GM23338 (cell line): Measurements from ENCODE around the gene CCBE1. TPM values are rescaled to one million over a fixed set of nuclear protein-coding genes. Genes with fewer than 3 reads are reported as not detected.

Source experiments
- ATAC-seq: fragments of 200-7000 bp; cut with Tn5 transposase; 3 replicates; pipeline ENCODE4 v1.9.1; 2020
- DNase-seq: peaks from one replicate; pipeline ENCODE4 v3.0.0-alpha.2; 2015; ENCODE audit warnings: low spot score
- H2AFZ ChIP-seq: fragments of 200-600 bp; sonication (generic); 2 replicates; pipeline ENCODE4 v1.8.0; 2016; ENCODE audit warnings: antibody characterized with exemption, mild to moderate bottlenecking, moderate library complexity
- H3F3A ChIP-seq: fragments of 200-600 bp; sonication (generic); replicated peaks from 2 replicates; pipeline ENCODE4 v1.8.0; 2017; ENCODE audit warnings: antibody characterized with exemption, mixed run types, low read depth
- H3K27ac ChIP-seq: fragments of 200-600 bp; sonication (generic); 2 replicates; pipeline ENCODE4 v1.6.1; 2016; ENCODE audit warnings: low read depth
- H3K27me3 ChIP-seq: fragments of 200-600 bp; sonication (generic); 2 replicates; pipeline ENCODE4 v1.8.0; 2016; ENCODE audit warnings: mild to moderate bottlenecking, mixed run types, moderate library complexity; ENCODE audit not compliant: insufficient read depth
- H3K36me3 ChIP-seq: fragments of 200-600 bp; sonication (generic); 2 replicates; pipeline ENCODE4 v1.8.0; 2016; ENCODE audit warnings: mild to moderate bottlenecking; ENCODE audit not compliant: insufficient read depth
- H3K4me1 ChIP-seq: fragments of 200-600 bp; sonication (generic); 2 replicates; pipeline ENCODE4 v1.8.0; 2016; ENCODE audit warnings: mild to moderate bottlenecking, moderate library complexity; ENCODE audit not compliant: insufficient read depth
- H3K4me2 ChIP-seq: fragments of 200-600 bp; sonication (generic); 2 replicates; pipeline ENCODE4 v1.7.1; 2017; ENCODE audit warnings: mixed run types
- H3K4me3 ChIP-seq: fragments of 200-600 bp; sonication (generic); 2 replicates; pipeline ENCODE4 v1.6.1; 2016; ENCODE audit warnings: mixed run types
- H3K79me2 ChIP-seq: fragments of 200-600 bp; sonication (generic); replicated peaks from 2 replicates; pipeline ENCODE4 v1.8.0; 2017; ENCODE audit warnings: mild to moderate bottlenecking; ENCODE audit not compliant: insufficient read depth
- H3K9me2 ChIP-seq: fragments of 200-600 bp; sonication (generic); 2 replicates; pipeline ENCODE4 v1.8.0; 2017; ENCODE audit not compliant: insufficient read depth
- H4K20me1 ChIP-seq: fragments of 200-600 bp; sonication (generic); replicated peaks from 2 replicates; pipeline ENCODE4 v1.8.0; 2017; ENCODE audit warnings: mild to moderate bottlenecking; ENCODE audit not compliant: insufficient read depth
- H3K27ac Mint-ChIP-seq: 2 replicates; pipeline ENCODE4 v1.8.0; 2020; ENCODE audit warnings: inconsistent platforms, mild to moderate bottlenecking, moderate library complexity, mixed read lengths
- H3K27me3 Mint-ChIP-seq: 3 replicates; pipeline ENCODE4 v1.8.0; 2022; ENCODE audit warnings: low read depth, mild to moderate bottlenecking, moderate library complexity, mixed read lengths, inconsistent platforms; ENCODE audit not compliant: insufficient read depth, poor library complexity
- H3K36me3 Mint-ChIP-seq: 3 replicates; pipeline ENCODE4 v1.8.0; 2021; ENCODE audit warnings: low read depth, mild to moderate bottlenecking, inconsistent platforms, moderate library complexity, mixed read lengths
- H3K4me1 Mint-ChIP-seq: 3 replicates; pipeline ENCODE4 v1.8.0; 2020; ENCODE audit warnings: mild to moderate bottlenecking, inconsistent platforms, mixed read lengths
- H3K4me3 Mint-ChIP-seq: 3 replicates; pipeline ENCODE4 v1.8.0; 2021; ENCODE audit warnings: moderate library complexity, mild to moderate bottlenecking, inconsistent platforms, mixed read lengths
- H3K9me3 Mint-ChIP-seq: 3 replicates; pipeline ENCODE4 v1.8.0; 2020; ENCODE audit warnings: moderate library complexity, mild to moderate bottlenecking, inconsistent platforms, mixed read lengths
- CREB1 ChIP-seq: fragments of 250-450 bp; sonication (Bioruptor Pico); IDR thresholded peaks from 2 replicates; pipeline ENCODE4 v1.5.0; 2020; ENCODE audit warnings: low read depth, mild to moderate bottlenecking, moderate library complexity
- CTCF ChIP-seq, 2 experiments: fragments of 200-600 bp in 1 of 2; sonication (generic) in 1 of 2; conservative IDR thresholded peaks; 2 replicates each; pipeline versions ENCODE4 v1.5.1 to v1.6.1; 2016 to 2017; ENCODE audit warnings: antibody characterized with exemption in 2 of 2, low read depth in 2 of 2, mild to moderate bottlenecking in 2 of 2, moderate library complexity in 1 of 2
- ETS1 ChIP-seq: IDR thresholded peaks from 2 replicates; pipeline ENCODE4 v1.6.1; 2016; ENCODE audit warnings: antibody characterized with exemption
- EZH2 ChIP-seq: fragments of 200-600 bp; sonication (generic); IDR thresholded peaks from one replicate; pipeline ENCODE4 v1.8.0; 2017; ENCODE audit warnings: antibody characterized with exemption, mild to moderate bottlenecking, low read depth; ENCODE audit not compliant: unreplicated experiment
- EZH2phosphoT487 ChIP-seq: fragments of 200-600 bp; sonication (generic); IDR thresholded peaks from one replicate; pipeline ENCODE4 v1.8.1; 2018; ENCODE audit warnings: antibody characterized with exemption; ENCODE audit not compliant: unreplicated experiment
- JUNB ChIP-seq: IDR thresholded peaks from one replicate; pipeline ENCODE4 v1.6.1; 2016; ENCODE audit warnings: antibody characterized with exemption; ENCODE audit not compliant: unreplicated experiment
- NANOG ChIP-seq: IDR thresholded peaks from 2 replicates; pipeline ENCODE4 v1.6.1; 2016; ENCODE audit warnings: antibody characterized with exemption, borderline replicate concordance
- POLR2AphosphoS5 ChIP-seq: IDR thresholded peaks from 2 replicates; pipeline ENCODE4 v1.6.1; 2016; ENCODE audit warnings: antibody characterized with exemption, low read depth
- REST ChIP-seq: IDR thresholded peaks from one replicate; pipeline ENCODE4 v1.6.1; 2018; ENCODE audit warnings: antibody characterized with exemption; ENCODE audit not compliant: unreplicated experiment
- STAT1 ChIP-seq: IDR thresholded peaks from one replicate; pipeline ENCODE4 v1.6.1; 2016; ENCODE audit warnings: antibody characterized with exemption; ENCODE audit not compliant: unreplicated experiment
- ZNF114 ChIP-seq: fragments of 250-450 bp; sonication (Bioruptor Pico); IDR thresholded peaks from 2 replicates; pipeline ENCODE4 v1.5.0; 2020; ENCODE audit warnings: mild to moderate bottlenecking, moderate library complexity
- ZNF331 ChIP-seq: fragments of 250-450 bp; sonication (Bioruptor Pico); IDR thresholded peaks from 2 replicates; pipeline ENCODE4 v1.5.0; 2020; ENCODE audit warnings: low read depth, mild to moderate bottlenecking, moderate library complexity
- ZNF462 ChIP-seq: fragments of 250-450 bp; sonication (Bioruptor Pico); IDR thresholded peaks from 2 replicates; pipeline ENCODE4 v1.5.0; 2020; ENCODE audit warnings: mild to moderate bottlenecking, moderate library complexity
- polyA plus RNA-seq: library from polyadenylated mRNA; unstranded; fragments of >200 nt; fragmentation: Nextera tagmentation; extraction: Ambion mirVana; gene quantifications from 2 replicates; pipeline ENCODE4 v1.2.1, GENCODE V29; 2016
- total RNA-seq: library from RNA; depleted of rRNA; stranded (reverse); fragments of >200 nt; shearing (Covaris generic); gene quantifications from 2 replicates; pipeline ENCODE4 v1.2.3, GENCODE V29; 2014

Gene CCBE1
- total and polyA plus RNA-seq, 2 experiments from 2014 or later: 2.1 to 2.6 TPM

DNA sequence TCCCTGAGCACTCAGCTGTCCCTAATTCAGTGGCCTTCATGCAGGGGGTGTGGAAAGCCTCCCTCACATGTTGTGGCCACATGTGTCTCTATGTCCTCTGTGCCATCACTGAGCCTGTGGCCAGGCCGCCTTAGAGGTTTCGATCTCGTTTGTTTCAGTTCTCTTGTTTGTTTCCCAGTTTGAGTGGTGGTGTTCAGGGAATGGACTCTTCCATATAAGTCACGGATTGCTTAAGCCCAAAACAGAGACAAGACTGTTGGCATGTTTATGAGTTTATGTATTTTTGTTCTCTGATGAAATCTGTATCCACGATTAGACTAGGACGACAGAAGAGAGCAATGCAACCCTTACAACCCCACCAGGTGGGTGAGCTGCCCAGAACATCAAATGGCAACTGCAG is 134.5 kb downstream of the CCBE1 start:
- Histone ChIP-seq H2AFZ (no peak overlapping the region), H3K27ac (no peak overlapping the region), H3K27me3 (no peaks in the 10 kb centered on the region), H3K4me1 (peaks cover 3% of the 10 kb centered on the region; the same call in 1 of the 2 replicates), H4K20me1 (no peaks in the 10 kb centered on the region), H3K36me3 (no peaks in the 10 kb centered on the region), H3K79me2 (no peaks in the 10 kb centered on the region), H3F3A (no peaks in the 10 kb centered on the region), H3K9me2 (peaks cover 13% of the 10 kb centered on the region), H3K4me2 (no peak overlapping the region), H3K4me3 (no peak overlapping the region)
- peaks cover 3% of the 10 kb centered on the region for H3K27me3 Mint-ChIP-seq
- peaks cover 12% of the 10 kb centered on the region; the same call in 2 of the 3 replicates for H3K4me1 Mint-ChIP-seq
- H3K27ac Mint-ChIP-seq: no peak overlapping the region
- H3K9me3 Mint-ChIP-seq: peaks cover 2% of the 10 kb centered on the region; the same call in 2 of the 3 replicates
- DNase-seq (no peak), ATAC-seq (no peak)
- TF ChIP-seq ETS1: no peak
- no peak for TF ChIP-seq NANOG
- TF ChIP-seq CREB1 (CRISPR knock-in tag): no peak
- TF ChIP-seq ZNF114 (CRISPR knock-in tag): no peak
- TF ChIP-seq STAT1: no peak
- TF ChIP-seq EZH2: no peak
- TF ChIP-seq JUNB: no peak
- no peak for TF ChIP-seq REST
- TF ChIP-seq CTCF (conservative IDR thresholded peaks at IDR 0.05; ENCODE audit: low read depth in 2 of 2): no peak
- no peak for TF ChIP-seq EZH2phosphoT487
- TF ChIP-seq ZNF462: no peak
- no peak for TF ChIP-seq ZNF331 (CRISPR knock-in tag)
- no peak for TF ChIP-seq POLR2AphosphoS5
- H3K4me3 Mint-ChIP-seq: no peak overlapping the region
- H3K36me3 Mint-ChIP-seq: no peaks in the 10 kb centered on the region; the same call in 2 of the 3 replicates
